GM19467 (cell line): ENCODE measurements around the gene MAST4.

Source experiments
- ATAC-seq: cut with Tn5 transposase; IDR thresholded peaks from one replicate; pipeline ENCODE4 v1.9.1; 2021; ENCODE audit warnings: mild to moderate bottlenecking, moderate library complexity; ENCODE audit not compliant: unreplicated experiment

Gene MAST4

GRCh38 chr5:66867618-66868322, 271.6 kb downstream of the MAST4 start:
- no peak for ATAC-seq

- ATAC-seq, result no peak
Observed at GRCh38 chr5:66869347-66869746, 273.2 kb downstream of the MAST4 start.

DNA sequence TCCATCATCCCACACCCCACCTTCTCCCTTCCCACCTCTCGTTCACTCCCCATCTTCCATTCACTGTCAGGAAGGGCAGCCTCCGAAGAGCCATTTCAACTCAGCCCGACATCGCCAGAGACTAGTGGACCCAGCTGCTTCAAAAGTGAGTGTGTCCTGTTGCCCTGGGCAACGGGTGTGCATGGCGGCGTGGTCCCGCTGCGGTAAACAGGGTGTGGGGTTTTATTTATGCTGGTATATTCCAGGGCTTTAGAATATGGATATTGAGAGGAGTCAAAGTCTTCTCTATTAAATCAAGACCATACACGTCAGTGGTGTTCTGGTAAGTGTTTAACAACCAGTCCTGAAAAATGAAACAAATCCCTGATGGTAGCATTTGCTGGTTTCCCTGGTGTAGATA, 274.5 kb downstream of the MAST4 start:
- ATAC-seq, result no peak

GRCh38 chr5:66871651-66872050, 275.5 kb downstream of the MAST4 start:
- ATAC-seq, result no peak

- no peak for ATAC-seq
Observed at GRCh38 chr5:66872736-66873331, 276.6 kb downstream of the MAST4 start.

- no peak for ATAC-seq
Observed at GRCh38 chr5:66874004-66874403, 277.8 kb downstream of the MAST4 start.

DNA sequence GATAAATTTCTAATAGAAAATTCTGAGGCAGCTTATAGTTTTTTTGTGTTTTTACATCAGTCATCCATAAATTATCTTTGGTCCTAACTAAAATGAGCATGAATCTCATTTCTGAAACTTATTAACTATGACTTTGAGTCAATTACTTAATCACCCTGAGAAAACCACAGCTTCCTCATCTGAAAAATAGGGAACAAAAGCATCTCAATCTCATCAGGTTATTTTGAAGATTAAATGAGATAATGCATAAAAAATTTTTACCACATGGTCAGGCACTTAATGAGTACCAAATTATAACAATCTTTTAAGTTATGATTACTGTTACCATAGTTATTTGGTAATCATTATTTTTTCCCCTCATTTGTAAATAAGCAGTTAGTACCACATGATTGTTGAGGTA, 279.1 kb downstream of the MAST4 start:
- ATAC-seq, result no peak

GRCh38 chr5:66876266-66876807, 280.1 kb downstream of the MAST4 start:
- no peak for ATAC-seq

- no peak for ATAC-seq
Observed at GRCh38 chr5:66877843-66878242, 281.6 kb downstream of the MAST4 start.

DNA sequence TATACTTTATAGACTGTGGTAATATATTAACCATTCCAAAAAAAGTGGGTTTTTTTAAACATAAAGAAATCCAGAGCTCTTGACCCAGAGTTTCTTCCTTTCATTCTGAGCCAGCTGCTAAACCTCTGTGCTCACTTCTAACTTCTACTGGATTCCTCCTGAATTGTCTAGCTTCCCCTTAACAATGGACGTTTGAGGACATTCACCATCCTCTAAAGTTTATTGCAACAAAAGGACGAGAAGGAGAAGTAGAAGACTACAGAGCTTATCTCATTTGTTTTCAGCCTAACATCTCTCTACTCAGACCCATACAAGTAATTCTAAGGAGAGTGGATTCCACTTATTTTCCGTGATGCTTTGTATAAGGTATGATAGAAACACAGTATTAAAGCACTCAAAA, 284.2 kb downstream of the MAST4 start:
- ATAC-seq, result no peak

DNA sequence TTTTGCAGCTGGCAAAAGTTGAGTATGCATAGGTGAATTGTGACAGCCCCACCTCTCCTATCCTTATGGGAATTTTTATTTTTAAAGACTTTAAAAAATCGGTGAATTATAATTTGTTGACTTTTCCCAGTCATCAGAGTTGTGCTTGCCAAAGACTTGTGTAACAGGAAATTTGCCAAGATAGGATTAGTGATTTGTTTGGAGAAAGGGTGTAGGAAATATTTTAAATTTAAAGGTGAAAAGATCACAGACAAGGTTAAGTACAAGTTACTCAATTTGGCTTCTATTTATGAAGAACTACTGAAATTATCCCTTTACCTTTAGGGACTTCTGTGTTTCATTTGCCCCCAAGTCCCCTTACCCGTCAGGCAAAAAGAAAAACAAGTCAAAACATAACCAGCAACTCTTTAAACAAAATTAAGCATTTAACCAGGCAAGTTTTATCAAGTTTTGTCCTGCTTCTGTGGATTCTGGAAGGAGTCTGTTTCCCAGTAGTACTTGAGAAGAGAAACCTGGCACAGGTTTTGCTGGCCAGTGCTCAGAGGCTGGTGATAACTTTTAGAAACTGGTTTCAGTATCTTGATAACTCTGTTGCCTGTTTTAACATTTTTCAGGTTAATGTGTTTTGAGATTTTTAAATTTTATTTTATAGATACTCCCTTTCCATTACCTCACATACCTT, 285.4 kb downstream of the MAST4 start:
- no peak for ATAC-seq

GRCh38 chr5:66882606-66883227, 286.5 kb downstream of the MAST4 start:
- ATAC-seq, result no peak

DNA sequence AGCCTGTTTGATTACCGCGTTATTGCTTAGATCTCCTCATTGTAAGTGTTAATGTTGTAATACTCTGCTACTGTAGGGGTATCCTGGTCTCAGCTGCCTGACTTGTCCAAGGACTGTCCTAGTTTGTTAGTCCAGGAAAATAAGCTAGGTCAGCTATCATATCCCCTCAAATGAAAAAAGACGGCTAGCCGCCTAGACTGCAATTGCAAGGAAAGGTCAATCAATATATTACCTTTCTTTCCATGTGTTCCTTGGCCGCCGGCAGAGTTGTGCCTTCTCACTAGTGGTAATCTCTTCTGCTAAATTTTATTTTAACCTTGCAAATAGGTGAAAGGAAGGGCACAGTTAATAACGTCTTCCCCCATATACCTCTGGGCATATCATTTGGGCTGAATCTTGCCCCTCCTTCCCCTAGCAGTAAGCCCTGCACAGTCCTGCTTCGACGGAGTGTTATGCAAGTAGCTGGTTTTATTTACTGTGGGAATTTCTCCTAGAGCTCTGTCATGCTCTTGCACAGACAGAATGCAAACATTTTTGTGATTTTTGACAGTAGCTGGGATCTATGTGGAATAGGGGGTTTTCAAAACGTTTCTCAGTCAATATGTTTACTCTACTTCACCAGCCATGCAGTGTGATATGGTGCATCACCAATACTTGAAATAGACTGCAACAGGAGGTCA, 288.5 kb downstream of the MAST4 start:
- ATAC-seq, result no peak

DNA sequence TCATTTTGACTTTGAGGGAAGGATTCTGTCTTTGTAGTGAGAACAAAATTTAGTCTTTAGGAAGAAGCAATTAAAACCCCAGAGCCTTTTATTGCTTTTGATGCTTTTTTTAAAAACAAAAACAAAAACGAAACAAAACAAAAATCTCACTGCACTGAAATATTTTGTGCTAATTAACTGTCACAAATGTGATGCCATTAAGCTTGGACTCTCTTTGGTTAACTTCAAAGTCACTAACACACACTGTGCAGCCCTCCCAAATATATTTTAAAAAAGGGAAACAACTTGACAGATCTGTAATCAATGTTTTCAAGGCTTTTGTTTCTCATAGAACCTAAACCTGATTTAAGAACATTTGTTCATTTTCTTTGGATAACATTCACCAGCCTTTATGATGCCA, 290.7 kb downstream of the MAST4 start:
- ATAC-seq, result no peak

- no peak for ATAC-seq
Observed at GRCh38 chr5:66888613-66889012, 292.4 kb downstream of the MAST4 start.

- no peak for ATAC-seq
Observed at GRCh38 chr5:66889056-66889455, 292.9 kb downstream of the MAST4 start.

GRCh38 chr5:66889524-66889923, 293.3 kb downstream of the MAST4 start:
- ATAC-seq, result no peak

- no peak for ATAC-seq
Observed at GRCh38 chr5:66891184-66891925, 295.2 kb downstream of the MAST4 start.

DNA sequence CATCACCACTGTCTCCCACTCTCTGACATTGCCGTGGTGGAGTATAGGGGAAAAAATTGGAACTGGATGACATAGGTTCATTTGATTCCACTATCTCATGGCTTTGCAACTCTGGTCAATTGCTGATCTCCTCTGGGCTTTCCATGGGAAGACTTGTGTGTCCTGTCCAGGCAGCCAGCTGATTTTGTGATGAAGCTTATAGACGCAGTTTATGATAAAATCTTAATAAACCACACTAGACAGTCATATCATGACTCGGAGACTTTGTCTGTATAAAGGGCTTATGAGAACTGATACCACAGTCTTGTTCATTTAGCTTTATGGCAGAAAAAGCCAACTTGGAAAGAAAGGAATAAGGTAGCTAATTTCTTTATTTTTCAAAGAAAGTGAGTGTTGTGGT, 296.5 kb downstream of the MAST4 start:
- ATAC-seq, result no peak

DNA sequence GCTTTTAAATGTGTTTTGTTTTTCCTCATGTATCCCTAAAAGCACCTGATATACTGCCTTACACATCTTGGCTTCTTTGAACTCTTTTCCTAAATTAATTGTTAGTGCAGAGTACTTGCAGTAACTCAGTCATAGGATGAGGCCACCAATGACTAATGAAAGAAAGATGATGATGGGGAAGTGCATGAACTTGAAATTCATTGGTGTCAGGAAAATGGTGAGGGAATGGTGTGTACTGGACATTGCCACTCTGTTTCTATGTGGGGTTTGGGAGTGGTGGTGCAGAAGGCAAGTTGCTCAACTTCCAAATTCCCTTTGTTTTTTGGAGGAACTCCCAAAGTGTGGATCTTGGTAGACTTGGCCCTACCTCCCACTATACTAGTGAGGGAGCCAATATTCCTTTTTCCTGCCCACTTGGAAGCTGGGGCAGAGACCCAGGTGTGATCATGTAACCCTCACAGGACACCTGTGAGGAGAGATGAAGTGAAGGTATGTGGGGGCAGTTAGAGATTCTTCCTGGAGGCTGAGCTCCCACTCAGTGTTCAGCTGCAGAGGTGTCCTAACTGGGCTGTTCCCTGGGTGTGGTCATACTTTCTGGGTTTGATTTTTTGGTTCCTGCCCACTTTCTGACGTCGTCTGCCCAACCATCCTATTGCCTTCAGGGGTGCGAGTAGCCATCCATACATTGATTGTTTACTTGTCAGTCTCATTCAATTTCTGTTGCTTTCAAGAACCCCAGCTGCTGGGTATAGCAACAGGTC, 298.5 kb downstream of the MAST4 start:
- ATAC-seq, result no peak
